HG03280 (cell line): Measurements from ENCODE around the gene MAPKAP1.

Source experiments
- ATAC-seq: cut with Tn5 transposase; IDR thresholded peaks from one replicate; pipeline ENCODE4 v1.9.1; 2021; ENCODE audit warnings: mild to moderate bottlenecking, moderate library complexity; ENCODE audit not compliant: unreplicated experiment

The MAPKAP1 gene

DNA sequence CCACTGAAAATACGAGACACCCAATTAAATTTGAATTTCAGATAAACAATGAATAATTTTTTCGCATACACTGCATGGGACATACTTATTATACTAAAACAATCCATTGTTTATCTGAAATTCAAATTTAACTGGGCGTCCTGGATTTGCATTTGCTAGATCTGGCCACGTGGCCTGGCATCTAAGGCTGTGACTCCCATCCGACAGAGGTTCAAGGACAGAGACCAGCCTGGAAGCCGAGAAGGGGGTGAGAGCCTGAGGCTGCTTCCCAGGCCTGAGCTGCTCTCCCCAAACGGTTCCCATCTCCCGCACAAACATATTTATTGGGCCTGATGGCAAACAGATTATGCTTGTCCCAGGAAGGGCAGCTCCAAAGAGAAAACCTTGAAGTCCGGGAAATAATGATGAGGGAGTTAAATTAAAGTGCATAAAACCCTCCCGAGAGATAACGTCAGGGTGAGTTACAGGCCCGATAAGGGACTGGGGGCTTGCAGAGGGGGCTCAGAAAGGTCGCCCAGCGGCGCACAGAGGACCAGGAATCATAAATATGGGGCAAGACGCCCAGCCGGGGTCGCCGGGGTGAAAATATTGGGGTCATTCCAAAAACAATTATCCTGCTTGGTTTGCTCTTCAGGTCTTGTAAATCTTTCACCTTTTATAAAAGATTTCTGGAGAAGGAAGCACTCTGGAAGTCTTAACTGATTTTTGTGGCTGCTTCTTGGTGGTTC is 281.7 kb downstream of the MAPKAP1 start:
- no peak for ATAC-seq

DNA sequence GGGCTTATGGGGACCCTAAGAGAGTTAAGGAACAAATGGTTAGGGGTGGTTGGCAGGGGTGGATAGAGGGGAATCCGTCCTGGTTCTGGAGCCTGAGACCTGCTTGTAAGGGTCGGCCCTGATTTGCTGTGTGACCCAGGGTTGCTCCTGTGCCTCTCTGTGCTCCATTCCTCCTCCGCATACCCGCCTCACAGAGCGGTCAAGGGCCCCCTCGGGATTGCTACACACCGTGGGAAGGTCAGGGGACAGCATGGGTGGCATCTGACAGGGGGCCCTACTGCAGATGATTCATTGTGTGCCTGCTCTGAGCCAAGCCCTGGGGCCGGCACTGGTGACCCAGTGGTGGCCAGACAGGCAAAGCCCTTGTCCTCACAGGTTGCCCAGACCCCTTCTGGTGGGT is 283.0 kb downstream of the MAPKAP1 start:
- ATAC-seq, result no peak

DNA sequence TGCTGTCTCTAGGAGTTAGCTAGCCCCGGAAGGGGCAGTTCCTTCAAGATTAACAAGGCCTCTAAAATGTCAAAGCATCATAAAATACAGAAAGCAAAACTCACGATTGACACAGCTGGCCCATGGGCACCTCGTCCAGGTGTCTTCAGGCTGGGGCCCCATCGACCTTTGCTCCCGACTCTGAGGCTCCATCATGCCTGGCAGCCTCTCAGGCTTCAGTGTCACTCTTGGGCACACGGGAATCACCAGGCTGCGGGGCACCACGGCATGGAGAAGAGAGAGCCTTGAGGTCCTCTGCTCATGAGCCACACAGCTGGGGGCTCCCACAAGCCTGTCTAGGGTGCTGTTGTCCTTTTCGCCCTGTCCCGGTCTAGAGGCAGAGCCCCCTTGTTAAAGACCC is 284.2 kb downstream of the MAPKAP1 start:
- ATAC-seq, result no peak

DNA sequence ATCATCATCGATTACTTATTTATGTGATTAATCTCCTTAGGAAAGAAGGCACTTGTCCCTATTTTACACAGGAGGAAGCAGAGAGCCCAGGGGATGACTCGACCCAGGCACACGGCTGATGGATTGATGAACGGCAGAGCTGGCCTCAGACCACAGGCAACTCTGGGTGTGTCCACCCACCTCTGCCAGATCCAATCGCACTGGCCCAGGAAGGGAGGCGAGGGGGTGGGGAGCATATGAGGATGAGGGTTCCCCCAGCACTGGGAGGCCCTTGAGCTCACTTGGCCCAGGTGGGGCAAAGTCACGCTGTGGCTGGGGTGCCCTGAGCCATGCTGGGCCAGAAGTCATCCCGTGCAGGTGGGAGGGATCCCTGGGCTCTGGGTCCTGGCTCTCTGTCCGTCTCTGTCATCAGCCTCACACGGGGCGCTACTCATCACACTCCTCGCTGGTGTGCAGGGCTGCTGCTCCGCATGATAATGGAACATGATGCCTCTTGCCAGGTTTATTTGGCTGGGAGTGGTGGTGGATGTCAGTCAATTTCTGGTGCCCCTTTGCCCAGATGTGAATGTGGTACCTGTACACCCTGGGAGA is 285.3 kb downstream of the MAPKAP1 start:
- no peak for ATAC-seq

DNA sequence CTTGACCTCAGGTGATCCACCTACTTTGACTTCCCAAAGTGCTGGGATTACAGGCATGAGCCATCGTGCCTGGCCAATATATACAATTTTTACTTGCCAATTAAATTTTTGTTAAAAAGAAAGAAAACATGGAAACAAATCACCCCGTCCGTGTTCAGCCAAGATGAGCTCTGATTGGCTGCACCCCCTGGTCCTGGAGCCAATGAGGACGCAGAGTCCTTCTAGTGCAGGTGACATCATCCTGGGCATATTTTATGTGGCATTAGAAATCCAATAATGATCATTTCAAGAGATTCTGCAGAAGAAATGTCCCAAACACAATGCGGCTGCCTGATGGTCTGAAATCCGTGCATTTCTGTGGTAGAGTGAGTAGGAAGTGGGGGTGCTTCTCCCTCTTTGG is 285.8 kb downstream of the MAPKAP1 start:
- no peak for ATAC-seq

DNA sequence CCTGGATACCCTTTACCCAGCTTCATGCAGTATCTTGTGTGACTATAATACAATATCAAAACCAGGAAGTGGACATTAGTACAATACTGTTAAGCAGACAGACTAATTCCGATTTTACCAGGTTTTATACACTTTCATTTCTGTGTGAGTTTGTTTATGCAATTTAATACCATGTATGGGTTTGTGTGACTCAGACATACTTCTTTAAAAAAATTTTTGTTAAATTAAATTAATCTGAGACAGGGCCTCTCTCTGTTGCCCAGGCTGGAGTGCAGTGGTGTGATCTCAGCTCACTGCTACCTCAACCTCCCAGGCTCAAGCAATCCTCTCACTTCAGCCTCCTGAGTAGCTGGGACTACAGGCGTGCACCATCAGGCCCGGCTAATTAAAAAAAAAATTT is 288.6 kb downstream of the MAPKAP1 start:
- no peak for ATAC-seq

DNA sequence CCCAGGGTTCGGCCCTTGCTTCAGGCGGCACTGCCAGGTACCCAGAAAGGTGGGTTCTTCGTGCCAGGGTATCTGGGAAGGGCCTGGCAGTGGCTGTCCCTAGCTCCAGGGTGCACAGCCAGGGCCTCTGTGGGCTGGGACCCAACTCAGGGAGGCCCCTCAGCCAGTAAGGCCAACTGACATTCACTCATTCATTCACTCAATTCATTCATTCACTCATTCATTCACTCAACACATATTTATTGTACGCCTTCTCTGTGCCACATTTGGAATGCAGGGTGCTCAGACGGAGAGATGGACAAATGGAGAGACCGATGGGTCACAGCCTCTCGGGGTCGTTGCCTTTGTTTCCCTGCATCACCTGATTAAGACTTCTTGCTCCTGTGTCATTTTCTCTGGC is 290.5 kb downstream of the MAPKAP1 start:
- ATAC-seq, result no peak

DNA sequence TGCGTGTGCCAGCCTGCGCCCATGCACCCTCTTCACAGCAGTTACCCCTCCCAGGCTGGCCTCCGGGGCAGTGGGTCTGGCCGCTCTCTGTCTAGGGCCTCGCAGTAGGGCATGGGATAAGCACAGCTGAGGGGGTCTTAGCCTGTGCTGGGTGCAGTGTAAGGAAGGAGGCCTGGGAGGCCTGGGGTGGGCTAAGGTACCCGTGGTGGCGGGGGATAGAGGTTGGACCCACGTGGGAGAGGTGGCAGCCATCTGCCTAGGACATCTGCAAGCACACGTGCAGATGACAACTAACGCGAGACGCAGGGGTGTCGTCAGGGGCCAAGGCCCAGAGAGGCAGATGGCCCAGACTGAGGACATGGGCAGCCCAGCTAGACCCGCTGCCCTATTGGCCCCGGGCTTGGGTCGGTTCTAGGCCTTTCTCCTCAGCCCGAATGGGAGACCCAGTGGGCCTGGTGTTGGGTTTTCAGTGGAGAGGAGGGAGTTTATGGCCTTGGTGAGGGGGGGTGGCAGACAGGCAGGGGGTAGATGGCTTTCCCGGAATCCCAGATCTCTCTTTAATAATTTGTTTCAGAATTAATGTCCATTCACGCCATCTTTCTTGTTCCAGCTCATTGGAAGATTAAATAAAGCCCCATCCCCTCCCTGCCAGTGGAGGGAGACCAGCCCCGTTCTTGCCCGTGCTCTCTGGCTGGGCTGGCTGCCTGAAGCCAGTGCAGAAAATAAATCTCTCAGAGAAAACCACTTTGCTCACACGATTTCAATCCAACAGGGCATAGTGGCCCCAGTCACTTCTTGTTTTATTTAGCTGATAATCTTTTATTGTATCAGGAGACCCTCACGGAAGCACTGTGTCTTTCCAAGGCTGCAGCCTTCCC is 291.2 kb downstream of the MAPKAP1 start:
- ATAC-seq, result no peak

DNA sequence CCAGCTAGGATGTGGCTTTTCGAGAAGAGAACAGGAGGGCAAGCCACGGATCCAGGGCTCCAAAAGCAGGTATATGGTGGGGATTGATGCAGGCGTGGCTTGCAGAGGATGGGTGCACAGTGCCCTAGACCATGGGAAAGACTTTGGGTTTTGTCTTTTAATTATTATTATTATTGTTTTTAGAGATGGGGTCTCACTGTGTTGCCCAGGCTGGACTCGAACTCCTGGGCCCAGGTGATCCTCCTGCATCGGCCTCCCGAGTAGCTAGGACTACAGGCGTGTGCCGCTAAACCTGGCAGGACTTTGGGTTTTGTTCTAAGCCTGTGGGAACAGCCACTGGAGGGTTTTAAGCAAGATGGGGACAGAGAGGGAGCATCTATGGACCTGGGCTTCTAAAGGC is 293.4 kb downstream of the MAPKAP1 start:
- no peak for ATAC-seq

DNA sequence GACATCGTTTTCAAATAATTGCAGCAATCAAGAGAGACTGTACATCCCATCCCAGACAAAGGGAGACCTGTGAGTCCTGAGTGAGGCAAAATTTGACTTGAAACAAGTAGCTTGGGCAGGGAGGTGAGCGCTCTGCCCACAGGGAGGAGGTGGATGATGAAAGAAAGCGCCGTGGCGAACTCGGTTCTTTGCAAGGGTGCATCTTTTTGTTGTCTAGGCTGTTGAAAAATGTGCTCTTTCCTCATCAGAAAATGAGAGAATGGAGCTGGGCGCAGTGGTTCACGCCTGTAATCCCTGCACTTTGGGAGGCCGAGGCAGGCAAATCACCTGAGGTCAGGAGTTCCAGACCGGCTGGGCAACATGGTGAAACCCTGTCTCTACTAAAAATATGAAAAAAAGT is 294.8 kb downstream of the MAPKAP1 start:
- ATAC-seq, result no peak

DNA sequence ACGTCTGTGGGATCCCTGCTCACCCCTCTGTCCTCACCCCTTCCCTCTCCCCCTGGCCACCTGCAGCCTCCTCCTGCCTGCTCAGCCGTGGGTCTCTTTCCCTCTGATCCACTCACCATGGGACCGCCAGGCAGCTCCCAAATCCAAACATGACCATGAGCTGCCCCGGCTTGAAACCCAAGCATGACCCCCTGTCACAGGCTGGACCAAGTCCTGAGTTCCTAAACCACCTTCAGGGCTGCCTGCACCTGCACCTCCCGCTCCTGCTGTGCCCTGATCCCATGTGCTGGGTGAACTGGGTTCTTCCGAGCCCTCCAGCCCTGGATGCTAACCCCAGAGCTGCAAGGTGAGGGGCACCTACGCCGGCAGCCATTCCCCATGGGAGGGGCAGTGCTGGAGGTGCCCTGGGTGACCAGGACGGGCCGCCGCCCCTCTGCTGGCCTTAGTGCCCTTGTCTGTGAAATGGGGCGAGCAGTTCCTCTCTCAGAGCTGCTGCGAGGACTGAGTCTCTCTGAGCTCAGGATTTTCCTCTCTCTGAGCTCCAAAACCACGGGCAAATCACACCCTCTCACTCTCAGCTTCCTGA is 295.7 kb downstream of the MAPKAP1 start:
- ATAC-seq, result no peak

DNA sequence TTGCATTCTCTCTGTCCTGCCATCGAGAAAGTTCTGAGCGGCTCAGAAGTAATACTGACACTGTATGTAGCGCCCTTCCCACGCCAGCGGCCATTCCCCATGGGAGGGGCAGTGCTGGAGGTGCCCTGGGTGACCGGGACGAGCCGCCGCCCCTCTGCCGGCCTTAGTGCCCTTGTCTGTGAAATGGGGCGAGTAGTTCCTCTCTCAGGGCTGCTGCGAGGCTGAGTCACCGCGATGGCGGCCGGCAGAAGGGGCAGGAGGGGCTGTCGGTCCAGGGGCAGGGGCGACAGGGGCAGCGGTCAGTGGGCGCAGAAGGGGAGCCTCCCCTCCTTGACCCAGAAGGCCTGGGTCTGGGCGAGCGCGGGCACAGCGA is 296.5 kb downstream of the MAPKAP1 start:
- no peak for ATAC-seq

DNA sequence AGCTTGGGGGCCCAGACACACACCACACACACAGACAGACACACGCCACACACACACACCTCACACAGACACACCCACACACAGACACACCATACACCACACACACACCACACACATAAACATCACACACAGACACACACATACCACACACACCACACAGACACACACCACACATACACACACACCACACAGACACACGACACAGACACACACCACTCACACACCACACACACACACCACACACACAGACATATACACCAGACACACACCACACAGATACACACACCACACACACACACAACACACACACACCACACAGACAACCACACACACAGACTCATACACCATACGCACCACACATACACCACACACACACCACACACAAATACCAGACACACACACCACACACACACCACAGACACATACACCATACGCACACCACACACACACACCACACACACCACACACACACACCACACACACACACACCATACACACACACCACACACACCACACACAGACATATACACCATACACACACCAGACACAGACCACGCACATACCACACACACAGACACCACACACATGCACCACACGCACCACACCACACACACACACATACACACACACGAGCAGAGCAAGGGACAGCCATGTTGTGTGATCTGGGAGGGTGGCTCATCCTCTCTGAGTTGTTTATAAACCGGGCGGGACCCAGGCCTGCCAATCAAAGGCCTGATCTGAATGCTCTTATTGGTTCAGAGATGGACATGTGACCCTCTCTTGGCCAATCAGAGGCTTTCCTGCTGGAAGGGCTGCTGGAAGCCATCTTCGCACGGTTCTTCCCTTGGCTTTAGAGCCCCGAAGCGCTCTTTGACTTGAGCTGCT is 297.1 kb downstream of the MAPKAP1 start:
- ATAC-seq, result no peak

DNA sequence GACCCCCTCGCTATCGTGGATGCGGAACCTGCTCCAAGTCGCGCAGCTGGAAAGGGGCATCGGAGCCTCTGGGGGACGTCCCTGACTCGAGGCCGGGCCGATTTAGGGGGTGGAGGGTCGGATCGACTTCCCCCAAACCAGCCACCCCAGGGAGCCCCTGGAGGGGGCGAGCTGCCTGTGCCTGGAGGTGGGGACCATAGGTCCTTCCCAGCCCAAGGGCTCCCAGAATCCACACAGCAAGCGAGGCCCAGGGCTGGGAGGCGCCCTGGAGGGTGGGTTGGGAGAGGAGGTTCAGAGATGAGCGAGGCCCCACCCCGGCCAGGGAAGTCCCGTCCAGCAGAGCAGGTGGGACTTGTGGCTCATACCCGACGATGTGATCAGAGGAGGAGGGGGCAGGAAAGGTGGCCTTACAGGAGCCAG is 297.8 kb downstream of the MAPKAP1 start:
- ATAC-seq, result no peak

DNA sequence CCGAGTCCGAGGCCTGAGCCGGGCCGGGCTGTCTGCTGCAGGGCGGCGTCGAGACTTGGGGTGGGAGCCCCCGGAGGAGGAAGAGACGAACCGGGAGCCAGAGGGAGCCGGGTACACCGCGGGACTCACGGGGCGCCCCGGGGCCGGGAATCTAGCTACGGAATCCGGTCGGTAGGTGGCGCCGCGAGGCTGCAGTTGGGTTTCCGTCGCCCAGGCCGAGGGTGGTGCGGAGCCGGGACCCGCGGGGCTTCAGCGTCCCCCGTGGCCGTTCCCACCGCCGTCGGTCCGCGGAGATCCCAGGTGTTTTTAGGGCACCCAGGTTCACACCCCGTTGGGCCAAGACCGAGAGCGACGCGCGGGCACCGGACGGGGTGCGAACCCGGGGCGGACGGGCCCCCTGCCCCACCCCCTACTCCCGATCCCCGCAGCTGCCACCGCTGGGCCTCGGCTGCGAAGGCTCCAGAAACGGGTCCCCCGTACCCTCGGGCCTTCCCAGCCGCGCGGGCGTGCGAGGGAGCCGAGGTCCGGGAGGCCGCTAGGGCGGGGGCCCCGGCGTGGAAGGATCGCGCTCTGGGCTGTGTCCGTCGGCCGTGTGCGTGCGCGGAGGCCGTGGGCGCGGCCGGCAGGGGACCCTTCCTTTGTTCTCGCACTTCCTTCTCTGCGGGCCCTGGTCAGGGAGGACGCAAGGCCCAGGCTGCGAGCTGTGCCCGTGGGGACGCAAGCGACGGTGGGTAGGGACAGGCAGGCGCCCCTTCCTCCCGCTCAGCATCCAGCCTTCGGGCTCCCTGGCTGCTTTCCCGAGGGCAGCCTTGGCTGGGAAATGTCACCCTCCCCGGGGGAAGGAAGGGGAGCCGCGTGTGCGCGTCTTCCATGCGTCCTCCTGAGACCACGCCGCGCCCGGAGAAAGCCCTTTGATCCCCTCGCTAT is 298.8 kb downstream of the MAPKAP1 start:
- ATAC-seq, result peak; percentile 48

DNA sequence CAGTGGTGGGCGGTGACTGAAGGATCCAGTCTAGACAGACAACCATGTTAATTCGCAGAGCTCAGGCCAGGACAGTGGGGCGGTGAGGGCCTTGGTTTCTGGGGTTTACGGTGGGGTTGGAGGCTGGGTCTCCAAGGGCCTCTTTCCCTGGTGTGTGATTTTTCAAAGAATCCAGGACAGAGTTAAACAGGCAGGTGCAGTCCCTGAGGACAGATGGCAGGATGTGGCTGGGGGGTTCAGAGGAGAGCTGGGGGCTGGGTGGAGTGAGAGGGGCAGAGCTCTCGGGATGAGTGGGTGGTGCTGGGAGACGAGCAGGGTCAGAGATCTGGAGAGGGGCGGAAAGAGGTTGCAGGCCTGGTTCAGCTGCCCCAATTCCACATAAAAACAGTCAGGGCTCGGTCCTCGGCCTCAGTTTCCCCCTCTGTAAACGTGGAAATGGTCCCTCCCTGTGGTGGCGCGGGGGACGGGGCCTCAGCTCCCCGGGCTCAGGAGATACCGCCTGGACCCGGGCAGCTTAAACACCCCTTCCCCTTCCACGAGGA is 299.5 kb downstream of the MAPKAP1 start:
- ATAC-seq, result no peak

DNA sequence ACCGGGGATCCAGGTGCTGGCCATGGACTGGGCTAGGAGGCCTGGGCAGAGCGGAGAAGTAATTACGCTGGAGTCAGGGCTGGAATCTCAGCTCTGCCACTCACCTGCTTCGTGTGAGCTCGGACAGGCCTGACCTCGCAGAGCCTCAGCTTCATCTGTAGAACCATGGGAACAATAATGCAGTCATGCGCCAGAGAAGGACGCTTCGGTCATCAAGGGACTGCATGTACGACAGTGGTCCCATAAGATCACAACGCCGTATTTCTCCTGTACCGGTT is 300.3 kb downstream of the MAPKAP1 start:
- no peak for ATAC-seq

DNA sequence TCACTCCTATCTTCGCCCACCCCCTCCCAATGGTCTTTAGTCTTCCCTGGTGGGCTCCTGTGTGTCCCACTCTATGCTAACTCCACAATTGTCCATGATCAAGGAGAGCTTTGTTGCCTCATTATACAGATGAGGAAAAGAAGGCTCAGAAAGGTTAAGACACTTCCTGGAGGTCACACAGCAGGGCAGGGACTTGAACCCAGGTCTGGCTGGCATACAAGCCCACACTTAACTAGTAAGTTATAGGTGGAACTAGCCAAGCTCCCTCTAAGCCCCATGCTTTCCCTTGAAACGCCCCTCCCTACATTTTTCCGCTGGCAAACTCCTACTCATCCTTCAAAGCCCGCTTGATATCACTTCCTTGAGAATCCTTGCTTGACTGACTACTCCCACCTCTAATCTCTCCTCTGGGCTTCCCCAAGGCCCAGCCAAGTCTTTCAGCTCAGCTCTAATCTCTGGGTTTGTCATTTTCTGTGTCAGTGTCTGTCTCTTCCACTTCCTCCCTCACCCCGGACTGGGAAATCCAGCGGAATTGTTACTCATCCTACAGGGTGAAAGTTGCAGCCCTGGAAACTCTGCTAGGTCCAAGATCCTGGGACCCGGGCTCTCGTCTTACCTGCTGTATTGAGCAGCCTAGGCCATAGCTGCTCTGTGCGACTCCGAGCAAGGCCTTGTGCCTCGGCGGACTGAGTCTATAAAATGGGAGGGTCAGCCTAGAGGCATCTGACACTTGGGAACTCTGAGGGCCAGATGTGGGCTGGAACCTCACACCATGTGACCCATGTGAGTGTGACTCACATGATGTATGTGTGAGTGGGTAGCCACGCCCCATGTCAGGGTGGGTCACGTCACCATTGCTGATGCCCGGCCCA is 300.8 kb downstream of the MAPKAP1 start:
- no peak for ATAC-seq

DNA sequence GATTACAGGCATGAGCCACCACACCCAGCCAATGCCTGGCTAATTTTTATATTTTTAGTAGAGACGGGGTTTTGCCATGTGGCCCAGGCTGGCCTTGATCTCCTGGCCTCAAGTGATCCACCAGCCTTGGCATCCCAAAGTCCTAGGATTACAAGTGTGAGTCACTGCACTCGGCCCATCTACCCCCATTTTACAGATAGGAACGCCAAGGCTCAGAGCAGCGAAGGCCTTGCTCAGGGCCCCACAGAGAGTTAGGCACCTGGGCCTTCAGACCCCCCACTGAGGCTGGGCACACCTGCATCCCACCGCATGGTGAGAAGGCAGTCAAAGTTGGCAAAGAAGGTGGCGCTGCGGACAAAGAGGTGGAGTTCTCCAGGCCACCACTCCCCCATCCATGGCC is 302.3 kb downstream of the MAPKAP1 start:
- no peak for ATAC-seq
